ENCODE results near the gene CHST13. TPM values are rescaled to one million over a fixed set of nuclear protein-coding genes. Genes with fewer than 3 reads are reported as not detected.

The CHST13 gene
- total RNA-seq, 2 donors from 2014 or later: not detected

- no peaks in the 10 kb centered on the region for H3K4me1 Mint-ChIP-seq (ENCODE audit: low read depth)
- DNase-seq (no peak), ATAC-seq (replicated peaks in 1 of 2) (no peak)
- H3K4me3 Mint-ChIP-seq: no peak overlapping the region
- no peaks in the 10 kb centered on the region for H3K9me3 Mint-ChIP-seq
- no peaks in the 10 kb centered on the region for H3K36me3 Mint-ChIP-seq (ENCODE audit: insufficient read depth in 2 of 2)
- no peak overlapping the region for H3K27ac Mint-ChIP-seq
- H3K27me3 Mint-ChIP-seq (ENCODE audit: low read depth): no peaks in the 10 kb centered on the region
Observed at GRCh38 chr3:126503701-126504100, 20.3 kb upstream of the CHST13 start.

- H3K4me1 Mint-ChIP-seq (ENCODE audit: low read depth): no peaks in the 10 kb centered on the region
- ATAC-seq (replicated peaks in 1 of 2): no peak
Observed at GRCh38 chr3:126507886-126508285, 16.1 kb upstream of the CHST13 start.

GRCh38 chr3:126508564-126508964 lies 15.4 kb upstream of the CHST13 start:
- H3K4me1 Mint-ChIP-seq (ENCODE audit: low read depth): no peaks in the 10 kb centered on the region
- ATAC-seq (replicated peaks in 1 of 2) (no peak), DNase-seq (no peak)
- H3K36me3 Mint-ChIP-seq (ENCODE audit: insufficient read depth in 2 of 2): no peaks in the 10 kb centered on the region
- no peaks in the 10 kb centered on the region for H3K9me3 Mint-ChIP-seq
- H3K27me3 Mint-ChIP-seq (ENCODE audit: low read depth): no peaks in the 10 kb centered on the region
- no peak overlapping the region for H3K27ac Mint-ChIP-seq
- no peak overlapping the region for H3K4me3 Mint-ChIP-seq

More at GRCh38 chr3:126507886-126508285, 16.1 kb upstream of the CHST13 start:
- no peaks in the 10 kb centered on the region for H3K36me3 Mint-ChIP-seq (ENCODE audit: insufficient read depth in 2 of 2)
- H3K9me3 Mint-ChIP-seq: no peaks in the 10 kb centered on the region
- DNase-seq: no peak
- no peaks in the 10 kb centered on the region for H3K27me3 Mint-ChIP-seq (ENCODE audit: low read depth)
- H3K27ac Mint-ChIP-seq: no peak overlapping the region
- H3K4me3 Mint-ChIP-seq: no peak overlapping the region

- DNase-seq (no peak), ATAC-seq (replicated peaks in 1 of 2) (no peak)
- H3K4me1 Mint-ChIP-seq (ENCODE audit: low read depth): no peaks in the 10 kb centered on the region
- no peaks in the 10 kb centered on the region for H3K36me3 Mint-ChIP-seq (ENCODE audit: insufficient read depth in 2 of 2)
- H3K9me3 Mint-ChIP-seq: no peaks in the 10 kb centered on the region
- H3K27me3 Mint-ChIP-seq (ENCODE audit: low read depth): no peaks in the 10 kb centered on the region
- H3K4me3 Mint-ChIP-seq: no peak overlapping the region
- no peak overlapping the region for H3K27ac Mint-ChIP-seq
Observed at GRCh38 chr3:126509597-126510307, 14.2 kb upstream of the CHST13 start.

GRCh38 chr3:126510308-126510910 lies 13.5 kb upstream of the CHST13 start:
- DNase-seq (no peak), ATAC-seq (replicated peaks in 1 of 2) (no peak)
- Mint-ChIP-seq H3K27ac (no peak overlapping the region), H3K36me3 (ENCODE audit: insufficient read depth in 2 of 2) (no peaks in the 10 kb centered on the region), H3K4me3 (no peak overlapping the region), H3K4me1 (ENCODE audit: low read depth) (no peaks in the 10 kb centered on the region), H3K27me3 (ENCODE audit: low read depth) (no peaks in the 10 kb centered on the region), H3K9me3 (no peaks in the 10 kb centered on the region)

GRCh38 chr3:126511291-126511690 lies 12.7 kb upstream of the CHST13 start:
- Mint-ChIP-seq H3K4me1 (ENCODE audit: low read depth) (no peaks in the 10 kb centered on the region), H3K9me3 (no peaks in the 10 kb centered on the region), H3K27ac (no peak overlapping the region), H3K36me3 (ENCODE audit: insufficient read depth in 2 of 2) (no peaks in the 10 kb centered on the region), H3K4me3 (no peak overlapping the region), H3K27me3 (ENCODE audit: low read depth) (no peaks in the 10 kb centered on the region)
- no peak for DNase-seq
- ATAC-seq (replicated peaks in 1 of 2): no peak

- DNase-seq (no peak), ATAC-seq (replicated peaks in 1 of 2) (no peak)
Observed at GRCh38 chr3:126512026-126512425, 11.9 kb upstream of the CHST13 start.

GRCh38 chr3:126512916-126513650 lies 10.9 kb upstream of the CHST13 start:
- H3K27me3 Mint-ChIP-seq (ENCODE audit: low read depth): no peaks in the 10 kb centered on the region
- no peak overlapping the region for H3K4me3 Mint-ChIP-seq
- ATAC-seq (replicated peaks in 1 of 2): no peak
- H3K27ac Mint-ChIP-seq: no peak overlapping the region
- no peak for DNase-seq
- H3K36me3 Mint-ChIP-seq (ENCODE audit: insufficient read depth in 2 of 2): no peaks in the 10 kb centered on the region
- H3K9me3 Mint-ChIP-seq: no peaks in the 10 kb centered on the region
- H3K4me1 Mint-ChIP-seq (ENCODE audit: low read depth): no peaks in the 10 kb centered on the region

More at GRCh38 chr3:126512026-126512425, 11.9 kb upstream of the CHST13 start:
- Mint-ChIP-seq H3K27ac (no peak overlapping the region), H3K4me3 (no peak overlapping the region), H3K27me3 (ENCODE audit: low read depth) (no peaks in the 10 kb centered on the region), H3K4me1 (ENCODE audit: low read depth) (no peaks in the 10 kb centered on the region), H3K9me3 (no peaks in the 10 kb centered on the region), H3K36me3 (ENCODE audit: insufficient read depth in 2 of 2) (no peaks in the 10 kb centered on the region)

GRCh38 chr3:126514161-126514560 lies 9.8 kb upstream of the CHST13 start:
- no peaks in the 10 kb centered on the region for H3K4me1 Mint-ChIP-seq (ENCODE audit: low read depth)
- H3K27me3 Mint-ChIP-seq (ENCODE audit: low read depth): no peaks in the 10 kb centered on the region
- H3K36me3 Mint-ChIP-seq (ENCODE audit: insufficient read depth in 2 of 2): no peaks in the 10 kb centered on the region
- no peaks in the 10 kb centered on the region for H3K9me3 Mint-ChIP-seq
- ATAC-seq (replicated peaks in 1 of 2) (no peak), DNase-seq (no peak)
- no peak overlapping the region for H3K27ac Mint-ChIP-seq
- no peak overlapping the region for H3K4me3 Mint-ChIP-seq

- no peak overlapping the region for H3K27ac Mint-ChIP-seq
- no peaks in the 10 kb centered on the region for H3K27me3 Mint-ChIP-seq (ENCODE audit: low read depth)
- no peaks in the 10 kb centered on the region for H3K9me3 Mint-ChIP-seq
- no peaks in the 10 kb centered on the region for H3K36me3 Mint-ChIP-seq (ENCODE audit: insufficient read depth in 2 of 2)
- no peak overlapping the region for H3K4me3 Mint-ChIP-seq
- ATAC-seq (replicated peaks in 1 of 2) (no peak), DNase-seq (no peak)
- H3K4me1 Mint-ChIP-seq (ENCODE audit: low read depth): no peaks in the 10 kb centered on the region
Observed at GRCh38 chr3:126515066-126515706, 8.8 kb upstream of the CHST13 start.

GRCh38 chr3:126516152-126516935 lies 7.6 kb upstream of the CHST13 start:
- DNase-seq: no peak
- no peak overlapping the region for H3K27ac Mint-ChIP-seq
- H3K4me3 Mint-ChIP-seq: no peak overlapping the region
- H3K27me3 Mint-ChIP-seq (ENCODE audit: low read depth): no peaks in the 10 kb centered on the region
- no peaks in the 10 kb centered on the region for H3K36me3 Mint-ChIP-seq (ENCODE audit: insufficient read depth in 2 of 2)
- no peaks in the 10 kb centered on the region for H3K4me1 Mint-ChIP-seq (ENCODE audit: low read depth)
- no peak for ATAC-seq (replicated peaks in 1 of 2)
- no peaks in the 10 kb centered on the region for H3K9me3 Mint-ChIP-seq

- Mint-ChIP-seq H3K4me3 (no peak overlapping the region), H3K36me3 (ENCODE audit: insufficient read depth in 2 of 2) (no peaks in the 10 kb centered on the region), H3K4me1 (ENCODE audit: low read depth) (no peaks in the 10 kb centered on the region), H3K27ac (no peak overlapping the region), H3K9me3 (no peaks in the 10 kb centered on the region), H3K27me3 (ENCODE audit: low read depth) (peaks cover under 1% of the 10 kb centered on the region)
- DNase-seq: no peak
- no peak for ATAC-seq (replicated peaks in 1 of 2)
Observed at GRCh38 chr3:126516936-126517290, 7.0 kb upstream of the CHST13 start.
